PC-9 (cell line): ENCODE measurements around the gene PNPLA4. TPM values are rescaled to one million over a fixed set of nuclear protein-coding genes. Genes with fewer than 3 reads are reported as not detected.

ENCODE experiments used
- BruUV-seq: library from RNA; stranded (reverse); fragments of 400-500 nt; replicated peaks from 2 replicates; lab custom pipeline; 2021; lab: Mats Ljungman, UMichigan
- CTCF ChIA-PET: fragments of 300-600 bp; sonication (Branson Sonifier 250); formaldehyde crosslinking; loops from one replicate; lab custom pipeline; 2022; ENCODE audit warnings: antibody characterized with exemption; lab: Charles Lee
- POLR2A ChIA-PET: fragments of 300-600 bp; sonication (Branson Sonifier 250); formaldehyde crosslinking; loops from one replicate; lab custom pipeline; 2022; ENCODE audit warnings: antibody characterized with exemption; ENCODE audit not compliant: unreplicated experiment; lab: Charles Lee
- DNase-seq, 2 experiments: peaks; one replicate each; pipeline versions ENCODE4 v3.0.0 to v3.0.0-alpha.2; 2015 to 2022; ENCODE audit warnings: mixed read lengths in 1 of 2
- H2AFZ ChIP-seq: fragments of 200-600 bp; sonication (generic); 2 replicates; pipeline ENCODE4 v1.8.1; 2017; ENCODE audit warnings: antibody characterized with exemption
- H3F3A ChIP-seq: fragments of 200-600 bp; sonication (generic); 2 replicates; pipeline ENCODE4 v1.8.1; 2017; ENCODE audit warnings: antibody characterized with exemption, mild to moderate bottlenecking, low read depth; ENCODE audit not compliant: insufficient read depth
- H3K27ac ChIP-seq: fragments of 200-600 bp; sonication (generic); 2 replicates; pipeline ENCODE4 v1.6.1; 2016; ENCODE audit warnings: mixed run types
- H3K27me3 ChIP-seq: fragments of 200-600 bp; sonication (generic); 2 replicates; pipeline ENCODE4 v1.6.1; 2016; ENCODE audit warnings: low read depth, mixed run types; ENCODE audit not compliant: insufficient read depth
- H3K36me3 ChIP-seq: fragments of 200-600 bp; sonication (generic); 2 replicates; pipeline ENCODE4 v1.6.1; 2016; ENCODE audit warnings: low read depth, mixed run types
- H3K4me1 ChIP-seq: fragments of 200-600 bp; sonication (generic); replicated peaks from 2 replicates; pipeline ENCODE4 v1.6.1; 2016; ENCODE audit warnings: mixed run types; ENCODE audit not compliant: insufficient read depth
- H3K4me2 ChIP-seq: fragments of 200-600 bp; sonication (generic); 2 replicates; pipeline ENCODE4 v1.6.1; 2017; ENCODE audit warnings: mixed run types
- H3K4me3 ChIP-seq: fragments of 200-600 bp; sonication (generic); 2 replicates; pipeline ENCODE4 v1.6.1; 2016; ENCODE audit warnings: mixed run types
- H3K79me2 ChIP-seq: fragments of 200-600 bp; sonication (generic); 2 replicates; pipeline ENCODE4 v1.6.1; 2017; ENCODE audit warnings: low read depth, mixed run types
- H3K9me2 ChIP-seq: fragments of 200-600 bp; sonication (generic); 2 replicates; pipeline ENCODE4 v1.8.1; 2017; ENCODE audit warnings: mild to moderate bottlenecking; ENCODE audit not compliant: insufficient read depth
- H3K9me3 ChIP-seq: fragments of 200-600 bp; sonication (generic); 2 replicates; pipeline ENCODE4 v1.8.1; 2016; ENCODE audit warnings: low read depth; ENCODE audit not compliant: insufficient read depth
- H4K20me1 ChIP-seq: fragments of 200-600 bp; sonication (generic); 2 replicates; pipeline ENCODE4 v1.8.1; 2017; ENCODE audit not compliant: insufficient read depth
- EZH2 ChIP-seq: fragments of 200-600 bp; sonication (generic); IDR thresholded peaks from 2 replicates; pipeline ENCODE4 v1.8.0; 2017; ENCODE audit warnings: antibody characterized with exemption, low read depth
- intact Hi-C: fragments of 100-400 bp; cut with micrococcal nuclease; formaldehyde crosslinking; loops from one replicate; pipeline ENCODE4 v1.10.0; 2022; ENCODE audit not compliant: unreplicated experiment
- total RNA-seq: library from RNA; stranded (reverse); gene quantifications from 2 replicates; pipeline ENCODE4 v1.2.3, GENCODE V29; 2021
- TF ChIP-seq, protein P1 (sequence below): fragments of 200-600 bp; sonication (generic); conservative IDR thresholded peaks from 2 replicates; pipeline ENCODE4 v1.6.1; 2017; ENCODE audit warnings: mixed run types, antibody characterized with exemption, mild to moderate bottlenecking, moderate library complexity

The PNPLA4 gene
- total RNA-seq, 1 experiment from 2014 or later, result 29.1 TPM

DNA sequence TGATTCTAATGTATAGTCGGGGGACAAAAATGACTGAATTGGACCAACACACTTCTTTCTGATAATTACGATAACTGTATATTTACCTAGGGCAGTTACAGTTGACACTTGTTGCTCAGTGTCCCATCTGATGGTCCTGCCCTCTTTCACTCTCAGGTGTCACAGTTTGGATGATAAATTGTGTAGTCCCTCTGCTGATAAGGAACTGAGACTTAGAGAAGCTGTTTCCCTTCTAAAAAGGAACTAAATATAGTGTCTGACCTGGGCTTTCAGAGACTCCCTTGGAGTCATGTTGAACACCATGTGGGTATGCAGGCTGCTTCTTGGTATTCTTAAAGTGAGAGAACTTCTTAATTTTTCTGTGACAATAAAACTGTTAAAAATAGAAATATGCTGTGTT lies 23.7 kb upstream of the PNPLA4 start:
- no peaks in the 10 kb centered on the region for H3K9me2 ChIP-seq
- H3K9me3 ChIP-seq, result no peaks in the 10 kb centered on the region
- intact Hi-C loops, result no loop called here
- H3K79me2 ChIP-seq, result no peaks in the 10 kb centered on the region
- no peak for DNase-seq
- no peaks in the 10 kb centered on the region for H3K4me1 ChIP-seq
- ChIA-PET CTCF (no interaction called here), POLR2A (no interaction called here)
- no peaks in the 10 kb centered on the region for H3K36me3 ChIP-seq
- no peaks in the 10 kb centered on the region for H4K20me1 ChIP-seq
- no peak overlapping the region for H3K4me2 ChIP-seq
- H2AFZ ChIP-seq, result no peak overlapping the region
- no peaks in the 10 kb centered on the region for H3F3A ChIP-seq
- no TSS peak for BruUV-seq
- no peak overlapping the region for H3K27ac ChIP-seq
- H3K4me3 ChIP-seq, result no peak overlapping the region
- H3K27me3 ChIP-seq, result no peaks in the 10 kb centered on the region
- TF ChIP-seq EZH2, result no peak
- TF ChIP-seq, protein P1, sequence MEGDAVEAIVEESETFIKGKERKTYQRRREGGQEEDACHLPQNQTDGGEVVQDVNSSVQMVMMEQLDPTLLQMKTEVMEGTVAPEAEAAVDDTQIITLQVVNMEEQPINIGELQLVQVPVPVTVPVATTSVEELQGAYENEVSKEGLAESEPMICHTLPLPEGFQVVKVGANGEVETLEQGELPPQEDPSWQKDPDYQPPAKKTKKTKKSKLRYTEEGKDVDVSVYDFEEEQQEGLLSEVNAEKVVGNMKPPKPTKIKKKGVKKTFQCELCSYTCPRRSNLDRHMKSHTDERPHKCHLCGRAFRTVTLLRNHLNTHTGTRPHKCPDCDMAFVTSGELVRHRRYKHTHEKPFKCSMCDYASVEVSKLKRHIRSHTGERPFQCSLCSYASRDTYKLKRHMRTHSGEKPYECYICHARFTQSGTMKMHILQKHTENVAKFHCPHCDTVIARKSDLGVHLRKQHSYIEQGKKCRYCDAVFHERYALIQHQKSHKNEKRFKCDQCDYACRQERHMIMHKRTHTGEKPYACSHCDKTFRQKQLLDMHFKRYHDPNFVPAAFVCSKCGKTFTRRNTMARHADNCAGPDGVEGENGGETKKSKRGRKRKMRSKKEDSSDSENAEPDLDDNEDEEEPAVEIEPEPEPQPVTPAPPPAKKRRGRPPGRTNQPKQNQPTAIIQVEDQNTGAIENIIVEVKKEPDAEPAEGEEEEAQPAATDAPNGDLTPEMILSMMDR, result no peak

DNA sequence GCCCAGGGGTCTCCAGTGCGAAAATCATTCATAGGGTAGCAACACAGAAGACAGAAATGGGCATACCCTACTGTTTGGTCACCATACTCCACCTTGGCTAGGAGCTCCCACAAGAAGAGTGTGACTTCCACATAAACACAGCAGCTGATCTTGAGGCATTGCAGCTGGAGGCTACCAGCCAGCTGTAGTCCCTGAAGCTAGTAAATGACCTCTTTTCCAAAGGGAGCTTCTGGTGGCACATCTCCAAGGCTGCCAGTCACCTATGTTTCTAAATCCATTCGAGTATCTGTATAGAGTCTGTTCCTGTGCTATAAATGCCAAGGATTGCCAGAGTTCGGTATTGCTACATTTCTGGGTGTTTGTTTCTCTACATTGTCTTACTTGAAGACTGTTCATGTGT lies 21.3 kb upstream of the PNPLA4 start:
- ChIA-PET CTCF (no interaction called here), POLR2A (no interaction called here)
- Histone ChIP-seq H3K27me3 (no peaks in the 10 kb centered on the region), H3K79me2 (no peaks in the 10 kb centered on the region), H3K9me3 (no peaks in the 10 kb centered on the region), H3K4me2 (no peak overlapping the region), H3F3A (no peaks in the 10 kb centered on the region), H4K20me1 (no peaks in the 10 kb centered on the region), H3K9me2 (no peaks in the 10 kb centered on the region), H3K4me1 (no peaks in the 10 kb centered on the region), H2AFZ (no peak overlapping the region), H3K4me3 (no peak overlapping the region), H3K36me3 (no peaks in the 10 kb centered on the region), H3K27ac (no peak overlapping the region)
- no peak for DNase-seq
- no peak for TF ChIP-seq EZH2
- TF ChIP-seq, protein P1, result no peak
- no TSS peak for BruUV-seq
- intact Hi-C loops, result no loop called here

DNA sequence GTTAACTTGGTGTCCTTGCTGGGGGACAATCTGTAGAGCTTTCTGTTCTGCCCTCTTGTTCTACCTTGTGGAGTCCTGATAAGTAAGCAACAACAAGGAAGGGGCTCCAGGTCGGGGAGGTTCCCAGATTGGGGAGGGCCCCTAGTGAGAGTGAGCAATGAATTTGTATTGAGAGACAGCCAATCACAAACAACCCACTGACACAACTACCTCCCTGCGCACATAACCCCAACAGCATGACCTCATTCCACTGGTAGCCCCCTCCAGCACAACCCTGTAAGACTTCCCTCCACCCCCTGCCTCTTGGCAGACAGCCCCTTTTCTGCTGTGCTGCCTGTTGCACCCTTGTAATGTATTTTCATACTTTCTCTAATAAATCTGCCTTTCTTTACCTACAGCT lies 19.7 kb upstream of the PNPLA4 start:
- no peak overlapping the region for H3K4me2 ChIP-seq
- peaks cover 3% of the 10 kb centered on the region; the same call in 1 of the 2 replicates for H3K79me2 ChIP-seq
- H2AFZ ChIP-seq, result no peak overlapping the region
- no peaks in the 10 kb centered on the region for H4K20me1 ChIP-seq
- no peaks in the 10 kb centered on the region for H3K27me3 ChIP-seq
- H3F3A ChIP-seq, result no peaks in the 10 kb centered on the region
- H3K27ac ChIP-seq, result no peak overlapping the region
- H3K9me2 ChIP-seq, result no peaks in the 10 kb centered on the region
- H3K4me3 ChIP-seq, result no peak overlapping the region
- ChIA-PET POLR2A (no interaction called here), CTCF (no interaction called here)
- DNase-seq, result no peak
- no peaks in the 10 kb centered on the region for H3K36me3 ChIP-seq
- H3K9me3 ChIP-seq, result no peaks in the 10 kb centered on the region
- TF ChIP-seq, protein P1, result no peak
- no peak for TF ChIP-seq EZH2
- no TSS peak for BruUV-seq
- peaks cover 1% of the 10 kb centered on the region; the same call in 1 of the 2 replicates for H3K4me1 ChIP-seq
- intact Hi-C loops, result no loop called here
